GM12878 (cell line): Measurements from ENCODE around the gene SOCS1. TPM values are rescaled to one million over a fixed set of nuclear protein-coding genes. Genes with fewer than 3 reads are reported as not detected.

Experiments
- ATAC-seq: fragments of 200-7000 bp; cut with Tn5 transposase; 3 replicates; pipeline ENCODE4 v1.9.1; 2020; ENCODE audit warnings: mild to moderate bottlenecking, moderate library complexity
- BruUV-seq: library from RNA; stranded (reverse); fragments of 400-500 nt; replicated peaks from 2 replicates; lab custom pipeline; 2021; lab: Mats Ljungman, UMichigan
- CTCF ChIA-PET: fragments of 300-600 bp; sonication (Branson Sonifier 250); formaldehyde crosslinking; extraction: SDS; loops from one replicate; lab custom pipeline; 2021; ENCODE audit warnings: inconsistent platforms; lab: Yijun Ruan, JAX
- POLR2A ChIA-PET: fragments of 350-600 bp; formaldehyde crosslinking; extraction: SDS; loops from one replicate; lab custom pipeline; 2021; ENCODE audit warnings: inconsistent platforms; lab: Charles Lee
- RAD21 ChIA-PET: fragments of 300-600 bp; sonication (Branson Sonifier 250); formaldehyde crosslinking; loops from one replicate; lab custom pipeline; 2023; ENCODE audit warnings: antibody characterized with exemption; ENCODE audit not compliant: unreplicated experiment; lab: Charles Lee
- SMC1A ChIA-PET: fragments of 300-600 bp; sonication (Branson Sonifier 250); formaldehyde crosslinking; loops from one replicate; lab custom pipeline; 2023; ENCODE audit not compliant: unreplicated experiment, uncharacterized antibody; lab: Charles Lee
- DNase-seq: peaks from one replicate; pipeline ENCODE4 v3.0.0-alpha.2; 2011; ENCODE audit warnings: low read depth, low spot score
- FAIRE-seq: peaks from 3 replicates; lab custom pipeline; 2011; peaks lifted over from hg19 to GRCh38; lab: Jason Lieb, UNC
- H2AFZ ChIP-seq: 2 replicates; pipeline ENCODE4 v1.6.0; 2011; ENCODE audit warnings: low read depth, low read length, control low read depth; ENCODE audit not compliant: control insufficient read depth
- H3K27ac ChIP-seq: 2 replicates; pipeline ENCODE4 v1.5.1; 2011; ENCODE audit warnings: control low read depth; ENCODE audit not compliant: control insufficient read depth, insufficient read depth
- H3K27me3 ChIP-seq, 2 experiments: replicated peaks in 1 of 2; 2 replicates each; pipeline versions ENCODE4 v1.6.0 to v1.6.1; 2011; ENCODE audit warnings: low read length in 1 of 2; ENCODE audit not compliant: control insufficient read depth in 2 of 2, insufficient read depth in 2 of 2
- H3K36me3 ChIP-seq, 2 experiments: 2 replicates each; pipeline ENCODE4 v1.5.1; 2011; ENCODE audit warnings: low read length in 1 of 2; ENCODE audit not compliant: control insufficient read depth in 2 of 2, insufficient read depth in 2 of 2
- H3K4me1 ChIP-seq: 2 replicates; pipeline ENCODE4 v1.6.1; 2011; ENCODE audit warnings: mild to moderate bottlenecking, low read length, moderate library complexity, mixed read lengths; ENCODE audit not compliant: control insufficient read depth, insufficient read depth
- H3K4me2 ChIP-seq: 2 replicates; pipeline ENCODE4 v1.6.0; 2011; ENCODE audit warnings: control low read depth; ENCODE audit not compliant: control insufficient read depth, insufficient read depth
- H3K4me3 ChIP-seq: fragments of 200-600 bp; sonication (generic); 2 replicates; pipeline ENCODE4 v1.5.1; 2016
- H3K79me2 ChIP-seq: 2 replicates; pipeline ENCODE4 v1.6.0; 2011; ENCODE audit warnings: low read length; ENCODE audit not compliant: control insufficient read depth, insufficient read depth
- H3K9ac ChIP-seq: 2 replicates; pipeline ENCODE4 v1.8.0; 2011; ENCODE audit warnings: low read length, control low read depth, mixed read lengths; ENCODE audit not compliant: control insufficient read depth, insufficient read depth
- H3K9me3 ChIP-seq: replicated peaks from 3 replicates; pipeline ENCODE4 v1.5.1; 2011; ENCODE audit warnings: mild to moderate bottlenecking, low read length; ENCODE audit not compliant: control insufficient read depth, insufficient read depth
- H4K20me1 ChIP-seq: 2 replicates; pipeline ENCODE4 v1.6.0; 2011; ENCODE audit not compliant: control insufficient read depth, insufficient read depth
- ATF2 ChIP-seq: IDR thresholded peaks from 2 replicates; pipeline ENCODE4 v1.6.1; 2012; ENCODE audit warnings: low read length, inconsistent platforms
- CBX3 ChIP-seq: fragments of 200-600 bp; sonication (generic); IDR thresholded peaks from 2 replicates; pipeline ENCODE4 v1.6.1; 2016; ENCODE audit warnings: low read depth, borderline replicate concordance
- CHD2 ChIP-seq: IDR thresholded peaks from 2 replicates; pipeline ENCODE4 v1.6.1; 2011; ENCODE audit warnings: low read depth, low read length, improper control_type of control experiment, borderline replicate concordance
- EP300 ChIP-seq, 2 experiments: fragments of 150-350 bp in 1 of 2; IDR thresholded peaks; 2 replicates each; pipeline ENCODE4 v1.6.1; 2011 to 2012; ENCODE audit warnings: low read depth in 2 of 2, low read length in 2 of 2, borderline replicate concordance in 1 of 2, improper control_type of control experiment in 1 of 2, inconsistent platforms in 1 of 2; ENCODE audit not compliant: control insufficient read depth in 1 of 2
- GATAD2B ChIP-seq: fragments of 450-650 bp; conservative IDR thresholded peaks from 2 replicates; pipeline ENCODE4 v1.6.1; 2017; ENCODE audit warnings: low read depth, mild to moderate bottlenecking, moderate library complexity
- HDGF ChIP-seq: fragments of 450-650 bp; IDR thresholded peaks from 2 replicates; pipeline ENCODE4 v1.6.1; 2016; ENCODE audit warnings: antibody characterized with exemption
- IKZF1 ChIP-seq: fragments of 450-650 bp; conservative IDR thresholded peaks from 2 replicates; pipeline ENCODE4 v1.6.1; 2017; ENCODE audit warnings: antibody characterized with exemption, mild to moderate bottlenecking
- NBN ChIP-seq: fragments of 450-650 bp; IDR thresholded peaks from 2 replicates; pipeline ENCODE4 v1.6.1; 2016
- NFYA ChIP-seq: IDR thresholded peaks from 2 replicates; pipeline ENCODE4 v1.6.1; 2011; ENCODE audit warnings: low read depth, mild to moderate bottlenecking, low read length, improper control_type of control experiment, borderline replicate concordance
- NKRF ChIP-seq: fragments of 450-650 bp; conservative IDR thresholded peaks from 2 replicates; pipeline ENCODE4 v1.6.1; 2017; ENCODE audit warnings: mild to moderate bottlenecking, moderate library complexity
- PKNOX1 ChIP-seq: fragments of 450-650 bp; IDR thresholded peaks from 2 replicates; pipeline ENCODE4 v1.6.1; 2016; ENCODE audit warnings: mild to moderate bottlenecking
- RB1 ChIP-seq: fragments of 450-650 bp; formaldehyde crosslinking; IDR thresholded peaks from 2 replicates; pipeline ENCODE4 v1.6.1; 2017; ENCODE audit warnings: mild to moderate bottlenecking, borderline replicate concordance
- USF1 ChIP-seq: IDR thresholded peaks from 2 replicates; pipeline ENCODE4 v1.6.1; 2011; ENCODE audit warnings: borderline replicate concordance, low read depth, mild to moderate bottlenecking, moderate library complexity, mixed read lengths, low read length; ENCODE audit not compliant: insufficient read depth; ENCODE audit errors: extremely low read length
- ZBED1 ChIP-seq: IDR thresholded peaks from 2 replicates; pipeline ENCODE4 v1.6.1; 2016; ENCODE audit warnings: borderline replicate concordance
- ZNF592 ChIP-seq: fragments of 450-650 bp; IDR thresholded peaks from 2 replicates; pipeline ENCODE4 v1.6.1; 2017; ENCODE audit warnings: mild to moderate bottlenecking, moderate library complexity
- WGBS: methylation state at CpG from one replicate; pipeline ENCODE4 v1.1.6; 2016; ENCODE audit warnings: low lambda C conversion rate; ENCODE audit not compliant: insufficient replicate concordance, insufficient coverage; ENCODE audit errors: missing lambda C conversion rate; 5-methylcytosine and 5-hydroxymethylcytosine counted together
- in situ Hi-C: fragments of 300-500 bp; cut with MboI; formaldehyde crosslinking; loops from 9 replicates; pipeline ENCODE4 v1.14.3; 2018; ENCODE audit warnings: mixed read lengths
- intact Hi-C: fragments of 100-400 bp; cut with micrococcal nuclease; formaldehyde crosslinking; loops from one replicate; pipeline ENCODE4 v1.14.2; 2022; ENCODE audit not compliant: unreplicated experiment
- polyA plus RNA-seq, 11 experiments: library from polyadenylated mRNA; depleted of rRNA in 4 of 11; unstranded in 6 of 11; stranded (reverse) in 5 of 11; fragments of >200 nt; fragmentation: Nextera tagmentation in 4 of 11; fragmentation: Illumina TruSeq in 1 of 11; extraction: Ambion mirVana in 4 of 11; extraction: Trizol in 1 of 11; gene quantifications; 1 replicate in 1 of 11; 2 replicates in 10 of 11; pipeline versions ENCODE4 v1.2.1 to v1.2.3, GENCODE V29; 2011 to 2016; ENCODE audit warnings: inconsistent platforms in 2 of 11, missing spikeins in 2 of 11, low read depth in 1 of 11
- total RNA-seq, 4 experiments: library from RNA; depleted of rRNA in 3 of 4; stranded (reverse); fragments of >200 nt in 3 of 4; fragmentation: Illumina TruSeq in 1 of 4; extraction: Trizol in 1 of 4; gene quantifications; 2 replicates each; pipeline versions ENCODE4 v1.2.1 to v1.2.3, GENCODE V29; 2013 to 2021

Gene SOCS1
- total and polyA plus RNA-seq, 10 of the 15 experiments (the other 5 are each of a cell fraction or from before 2014, with no cell fraction given): 0.42 to 39.8 (median 11.2) TPM

GRCh38 chr16:11274964-11275363 is 19.0 kb upstream of the SOCS1 start:
- ATAC-seq (no peak), FAIRE-seq (no peak), DNase-seq (no peak)
- Histone ChIP-seq H3K9ac (no peak overlapping the region), H3K4me3 (no peak overlapping the region), H3K4me2 (no peak overlapping the region), H4K20me1 (no peaks in the 10 kb centered on the region), H3K27me3 (no peaks in the 10 kb centered on the region), H3K79me2 (no peaks in the 10 kb centered on the region), H3K9me3 (no peaks in the 10 kb centered on the region), H3K27ac (no peak overlapping the region), H3K36me3 (no peaks in the 10 kb centered on the region), H2AFZ (no peak overlapping the region), H3K4me1 (no peaks in the 10 kb centered on the region)
- 42% methylated on average over 7 of the region's 7 CpGs for WGBS
- ChIA-PET POLR2A (no interaction called here), RAD21 (no interaction called here), CTCF (no interaction called here), SMC1A (interaction anchor here (0.6 kb wide), 1 partner anchor 11 kb away, joined by 3 read pairs; no protein-coding TSS in a partner anchor)
- in situ Hi-C loops: no loop called here
- intact Hi-C loops: no loop called here
- no TSS peak for BruUV-seq
- no peak for TF ChIP-seq ATF2
- TF ChIP-seq USF1: no peak
- TF ChIP-seq GATAD2B: no peak
- no peak for TF ChIP-seq CBX3
- no peak for TF ChIP-seq NFYA
- no peak for TF ChIP-seq ZNF592
- TF ChIP-seq IKZF1: no peak
- no peak for TF ChIP-seq RB1
- no peak for TF ChIP-seq ZBED1
- no peak for TF ChIP-seq NBN
- no peak for TF ChIP-seq PKNOX1
- no peak for TF ChIP-seq HDGF
- TF ChIP-seq NKRF: no peak
- no peak for TF ChIP-seq EP300 (IDR thresholded peaks at IDR 0.05; ENCODE audit: borderline replicate concordance in 1 of 2, control insufficient read depth in 1 of 2, low read depth in 2 of 2, low read length in 2 of 2)
- TF ChIP-seq CHD2: no peak
